MCF 10A (cell line): ENCODE data around the gene TAF8. TPM values are rescaled to one million over a fixed set of nuclear protein-coding genes. Genes with fewer than 3 reads are reported as not detected.
A peak's percentile ranks its signal among the peaks of the same experiment; 100 is the strongest.

Experiments used
- BruUV-seq: library from RNA; stranded (reverse); fragments of 400-500 nt; replicated peaks from 2 replicates; lab custom pipeline; 2021; lab: Mats Ljungman, UMichigan
- CTCF ChIA-PET: fragments of 300-600 bp; sonication (Branson Sonifier 250); formaldehyde crosslinking; extraction: SDS; loops from one replicate; lab custom pipeline; 2021; ENCODE audit warnings: antibody characterized with exemption, inconsistent platforms; lab: Yijun Ruan, JAX
- POLR2A ChIA-PET: fragments of 300-600, 350-650 bp; sonication (Branson Sonifier 250); formaldehyde crosslinking; extraction: SDS; loops from one replicate; lab custom pipeline; 2020; ENCODE audit warnings: antibody characterized with exemption, inconsistent platforms; lab: Yijun Ruan, JAX
- DNase-seq: peaks from one replicate; pipeline ENCODE4 v3.0.0-alpha.2; 2018; ENCODE audit not compliant: unreplicated experiment
- H3K27ac Mint-ChIP-seq: one replicate; pipeline ENCODE4 v1.8.0; 2022; ENCODE audit warnings: mild to moderate bottlenecking, low read depth, mixed read lengths; ENCODE audit not compliant: unreplicated experiment
- H3K27me3 Mint-ChIP-seq: one replicate; pipeline ENCODE4 v1.8.0; 2022; ENCODE audit warnings: mixed read lengths; ENCODE audit not compliant: insufficient read depth, unreplicated experiment
- H3K36me3 Mint-ChIP-seq: one replicate; pipeline ENCODE4 v1.8.0; 2022; ENCODE audit warnings: mild to moderate bottlenecking, moderate library complexity, mixed read lengths; ENCODE audit not compliant: insufficient read depth, unreplicated experiment
- H3K4me1 Mint-ChIP-seq: one replicate; pipeline ENCODE4 v1.8.0; 2022; ENCODE audit warnings: mixed read lengths; ENCODE audit not compliant: insufficient read depth, unreplicated experiment
- H3K4me3 Mint-ChIP-seq: one replicate; pipeline ENCODE4 v1.8.0; 2022; ENCODE audit warnings: mild to moderate bottlenecking, moderate library complexity, mixed read lengths; ENCODE audit not compliant: unreplicated experiment
- H3K9me3 Mint-ChIP-seq: one replicate; pipeline ENCODE4 v1.8.0; 2022; ENCODE audit warnings: mixed read lengths; ENCODE audit not compliant: unreplicated experiment
- CTCF ChIP-seq: fragments of 200-600 bp; IDR thresholded peaks from one replicate; pipeline ENCODE4 v1.8.0; 2022; ENCODE audit warnings: antibody characterized with exemption, mild to moderate bottlenecking; ENCODE audit not compliant: unreplicated experiment
- intact Hi-C: fragments of 100-400 bp; cut with micrococcal nuclease; formaldehyde crosslinking; loops from 2 replicates; pipeline ENCODE4 v1.14.1; 2022
- total RNA-seq: library from RNA; stranded (reverse); gene quantifications from 2 replicates; pipeline ENCODE4 v1.2.3, GENCODE V29; 2022

TAF8 gene
- total RNA-seq, 1 experiment from 2014 or later = 23.8 TPM

GRCh38 chr6:42071881-42072583 is 21.7 kb downstream of the TAF8 start:
- no peaks in the 10 kb centered on the region for H3K4me1 Mint-ChIP-seq
- POLR2A ChIA-PET = no interaction called here
- peaks cover 27% of the 10 kb centered on the region for H3K36me3 Mint-ChIP-seq
- no peak overlapping the region for H3K4me3 Mint-ChIP-seq
- H3K27ac Mint-ChIP-seq = no peak overlapping the region
- no peaks in the 10 kb centered on the region for H3K9me3 Mint-ChIP-seq
- intact Hi-C loops = no loop called here
- no peak for DNase-seq
- no peaks in the 10 kb centered on the region for H3K27me3 Mint-ChIP-seq
- TF ChIP-seq CTCF = no peak
- CTCF ChIA-PET = interaction anchor here (2.4 kb wide), 1 partner anchor 98 kb away, joined by 14 read pairs; no protein-coding TSS in a partner anchor
- BruUV-seq = no TSS peak

- BruUV-seq = no TSS peak
- TF ChIP-seq CTCF = no peak
- intact Hi-C loops = no loop called here
- CTCF ChIA-PET = interaction anchor here (0.5 to 7.5 kb wide), 15 partner anchors 11 to 475 kb away, joined by 3 to 68 read pairs (median 4); no protein-coding TSS in a partner anchor
- Mint-ChIP-seq H3K36me3 (peaks cover 39% of the 10 kb centered on the region), H3K9me3 (no peaks in the 10 kb centered on the region), H3K27me3 (no peaks in the 10 kb centered on the region), H3K4me1 (no peaks in the 10 kb centered on the region), H3K4me3 (no peak overlapping the region), H3K27ac (no peak overlapping the region)
- POLR2A ChIA-PET = interaction anchor here (1.2 kb wide), 1 partner anchor 286 kb away, joined by 3 read pairs; the partner anchor contains the start of gene TOMM6
- DNase-seq = no peak
These were observed 23.0 kb downstream of the TAF8 start for GRCh38 chr6:42073287-42073686.

DNA sequence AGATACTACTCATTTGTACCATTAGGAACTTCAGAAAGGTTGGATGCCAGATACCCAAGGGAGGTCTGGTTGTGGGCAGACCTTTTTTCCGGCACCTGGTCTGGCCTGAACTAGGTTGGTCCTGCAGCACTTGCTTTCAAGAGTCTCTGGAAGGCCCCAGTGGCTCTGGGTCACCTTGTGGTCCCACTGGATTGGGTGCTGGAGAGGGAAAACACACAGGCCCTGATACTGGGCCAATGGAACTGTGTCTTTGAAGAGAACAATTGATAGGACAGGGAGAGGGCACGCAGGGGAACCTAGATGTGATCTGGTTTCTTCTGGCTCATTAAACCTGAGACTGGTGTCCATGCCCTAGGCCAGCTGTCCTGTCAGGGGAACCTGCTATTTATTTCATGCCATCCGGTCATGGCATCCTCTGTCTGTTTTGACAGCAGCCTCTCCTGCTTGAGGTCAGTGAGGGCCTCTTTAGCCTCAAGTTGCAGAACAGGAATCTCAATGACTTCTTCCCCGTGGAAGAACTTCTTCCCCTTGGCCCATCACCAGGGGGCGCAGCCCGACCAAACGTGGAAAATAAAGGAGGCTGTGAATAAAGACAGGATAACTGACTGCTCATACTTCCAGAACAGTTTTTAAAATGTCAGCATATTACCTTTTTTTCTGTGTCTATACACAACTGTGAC is 25.0 kb downstream of the TAF8 start:
- POLR2A ChIA-PET = interaction anchor here (0.6 to 1.5 kb wide), 3 partner anchors 139 to 154 kb away, joined by 3 to 7 read pairs (median 3); partner anchors contain the start of gene MED20
- CTCF ChIA-PET = interaction anchor here (0.7 to 7.5 kb wide), 17 partner anchors 13 to 154 kb away, joined by 3 to 68 read pairs (median 3); partner anchors contain the start of gene GUCA1B
- no peaks in the 10 kb centered on the region for H3K9me3 Mint-ChIP-seq

More for the DNA sequence above, 25.0 kb downstream of the TAF8 start:
- peaks cover 49% of the 10 kb centered on the region for H3K36me3 Mint-ChIP-seq
- no peak overlapping the region for H3K27ac Mint-ChIP-seq
- no peaks in the 10 kb centered on the region for H3K4me1 Mint-ChIP-seq
- DNase-seq = peak; percentile 69
- intact Hi-C loops = loop anchor here (1.0 to 5.0 kb wide), 4 partner anchors 91 to 802 kb away; partner anchors contain the start of gene RPL7L1
- BruUV-seq = no TSS peak
- peak; percentile 82 for TF ChIP-seq CTCF
- H3K4me3 Mint-ChIP-seq = no peak overlapping the region
- no peaks in the 10 kb centered on the region for H3K27me3 Mint-ChIP-seq
